Measurements from ENCODE around the gene TBX3. TPM values are rescaled to one million over a fixed set of nuclear protein-coding genes. Genes with fewer than 3 reads are reported as not detected.
A peak's percentile ranks its signal among the peaks of the same experiment; 100 is the strongest.

Gene TBX3
- 23.7 and 28.0 TPM in 2 replicates for polyA plus RNA-seq (2011; rRNA removed)
- polyA plus RNA-seq (2012; cell fraction: cytosol; rRNA removed), result 13.3 and 20.0 TPM in 2 replicates
- 63.2 and 63.4 TPM in 2 replicates for polyA plus RNA-seq (2012; cell fraction: nucleus; rRNA removed)
- 18.0 to 22.8 TPM (median 22.1 TPM) in 3 replicates for polyA plus RNA-seq (2017; fragmentation: RNase III; extraction: RNeasy Plus Mini Kit Qiagen cat#74134 plus additional on column Dnase treatment)
- 39.3 and 41.6 TPM in 2 replicates for polyA minus RNA-seq (2011; rRNA and poly(A)+ RNA removed)

DNA sequence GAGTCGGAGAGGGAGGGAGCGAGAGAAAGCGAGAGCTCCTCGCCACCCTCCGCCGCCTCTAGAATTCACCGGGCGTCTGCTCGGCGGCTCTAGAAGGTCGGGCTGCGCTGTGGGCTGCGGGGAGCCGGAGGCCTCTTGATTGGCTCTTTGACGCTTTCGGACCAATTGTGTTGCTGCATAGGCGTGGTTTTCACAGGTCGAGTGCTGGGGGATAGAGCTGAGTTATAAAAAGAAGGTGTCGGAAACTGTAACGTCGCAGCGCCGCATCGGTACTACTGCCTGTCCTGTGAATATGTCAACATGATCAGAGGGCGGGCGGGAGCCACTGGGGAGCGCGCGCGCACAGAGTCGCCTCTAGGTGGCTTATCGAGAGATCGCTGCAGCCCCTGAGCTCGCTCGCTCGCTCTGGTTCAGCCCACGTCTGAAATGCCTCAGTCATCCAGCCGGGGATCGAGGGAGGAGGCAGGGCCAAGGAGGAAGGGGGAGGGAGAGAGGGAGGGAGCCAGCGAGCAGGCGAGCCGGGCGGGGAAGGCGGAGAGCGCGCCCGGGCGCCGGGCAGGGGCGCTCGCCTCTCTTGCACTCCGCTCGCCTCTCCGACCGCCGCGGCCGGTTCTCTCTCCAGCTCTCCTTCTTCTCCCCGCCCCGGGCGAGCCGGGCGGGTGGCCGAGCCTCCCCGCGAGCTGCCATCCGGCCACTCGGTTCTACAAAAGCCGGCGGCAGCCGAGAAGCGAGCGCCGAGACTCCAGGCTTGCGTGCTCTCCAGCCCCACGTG lies at the start of gene TBX3:
Gene TBX3 (minus strand): TSS at position 78 of the 772 bp plus-strand sequence. CDS start 975 bp downstream, outside the sequence.
- WGBS (ENCODE audit: missing lambda C conversion rate), result under 1% methylated on average over 38 of the region's 76 CpGs
- FAIRE-seq, result peak; percentile 65

More for the DNA sequence above, at the start of gene TBX3:
- peak within 1 kb of the TSS; percentile 57 for H3K4me3 ChIP-seq
- H3K9me3 ChIP-seq, result no peaks in the 10 kb centered on the region
- peak within 1 kb of the TSS; percentile 96 to 100 for H3K27ac ChIP-seq
- H3K4me1 ChIP-seq, result peaks cover 15% of the 10 kb centered on the region
- peak; percentile 88 to 92 for ATAC-seq
- peak; percentile 91 for TF ChIP-seq POLR2A (IDR thresholded peaks at IDR 0.05; ENCODE audit: low read length)
- TF ChIP-seq, protein P1, sequence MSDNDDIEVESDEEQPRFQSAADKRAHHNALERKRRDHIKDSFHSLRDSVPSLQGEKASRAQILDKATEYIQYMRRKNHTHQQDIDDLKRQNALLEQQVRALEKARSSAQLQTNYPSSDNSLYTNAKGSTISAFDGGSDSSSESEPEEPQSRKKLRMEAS (IDR thresholded peaks at IDR 0.05), result peak; percentile 77
- no peak for TF ChIP-seq HOXB5 (CRISPR knock-in tag; IDR thresholded peaks at IDR 0.05)
- TF ChIP-seq TFCP2L1 (CRISPR knock-in tag; IDR thresholded peaks at IDR 0.05), result 0 out of 2 replicates have a peak, but pooled peaks have one; percentile 2
- TF ChIP-seq SMC3 (IDR thresholded peaks at IDR 0.05), result peak; percentile 77
- no peak for TF ChIP-seq NFE2L2 (conservative IDR thresholded peaks at IDR 0.05; ENCODE audit: low read length)
- no peak for TF ChIP-seq HEYL (CRISPR knock-in tag; IDR thresholded peaks at IDR 0.05)
- no peak for TF ChIP-seq ZFP36 (IDR thresholded peaks at IDR 0.05; ENCODE audit: borderline replicate concordance, partially characterized antibody)
- peak; percentile 92 for TF ChIP-seq PHF8 (IDR thresholded peaks at IDR 0.05; ENCODE audit: borderline replicate concordance, low read depth)
- peak; percentile 50 to 77 for TF ChIP-seq RAD21 (conservative IDR thresholded peaks at IDR 0.05 in 1 of 2, IDR thresholded peaks at IDR 0.05 in 1 of 2)
- TF ChIP-seq HOXB13 (CRISPR knock-in tag; IDR thresholded peaks at IDR 0.05; ENCODE audit: low read depth), result no peak
- peak; percentile 70 for TF ChIP-seq BCL3 (IDR thresholded peaks at IDR 0.05)
- TF ChIP-seq EP300 (IDR thresholded peaks at IDR 0.05), result no peak
- TF ChIP-seq HDAC2 (IDR thresholded peaks at IDR 0.05), result no peak
- TF ChIP-seq MAFK (IDR thresholded peaks at IDR 0.05; ENCODE audit: partially characterized antibody), result no peak
- no peak for TF ChIP-seq POLR2AphosphoS2 (conservative IDR thresholded peaks at IDR 0.05; ENCODE audit: low read length)
- TF ChIP-seq, protein P2, sequence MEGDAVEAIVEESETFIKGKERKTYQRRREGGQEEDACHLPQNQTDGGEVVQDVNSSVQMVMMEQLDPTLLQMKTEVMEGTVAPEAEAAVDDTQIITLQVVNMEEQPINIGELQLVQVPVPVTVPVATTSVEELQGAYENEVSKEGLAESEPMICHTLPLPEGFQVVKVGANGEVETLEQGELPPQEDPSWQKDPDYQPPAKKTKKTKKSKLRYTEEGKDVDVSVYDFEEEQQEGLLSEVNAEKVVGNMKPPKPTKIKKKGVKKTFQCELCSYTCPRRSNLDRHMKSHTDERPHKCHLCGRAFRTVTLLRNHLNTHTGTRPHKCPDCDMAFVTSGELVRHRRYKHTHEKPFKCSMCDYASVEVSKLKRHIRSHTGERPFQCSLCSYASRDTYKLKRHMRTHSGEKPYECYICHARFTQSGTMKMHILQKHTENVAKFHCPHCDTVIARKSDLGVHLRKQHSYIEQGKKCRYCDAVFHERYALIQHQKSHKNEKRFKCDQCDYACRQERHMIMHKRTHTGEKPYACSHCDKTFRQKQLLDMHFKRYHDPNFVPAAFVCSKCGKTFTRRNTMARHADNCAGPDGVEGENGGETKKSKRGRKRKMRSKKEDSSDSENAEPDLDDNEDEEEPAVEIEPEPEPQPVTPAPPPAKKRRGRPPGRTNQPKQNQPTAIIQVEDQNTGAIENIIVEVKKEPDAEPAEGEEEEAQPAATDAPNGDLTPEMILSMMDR (IDR thresholded peaks at IDR 0.05), result peak; percentile 58
- TF ChIP-seq FOSB (CRISPR knock-in tag; IDR thresholded peaks at IDR 0.05), result no peak
- no peak; the same call in none of the 2 replicates for TF ChIP-seq USF2 (IDR thresholded peaks at IDR 0.05)
- TF ChIP-seq JUN (IDR thresholded peaks at IDR 0.05), result peak; percentile 69 to 71; a peak in 3 of 5 replicates
- TF ChIP-seq PBX3 (IDR thresholded peaks at IDR 0.05), result peak; percentile 48; the same call in 1 of the 2 replicates
- TF ChIP-seq MAZ (IDR thresholded peaks at IDR 0.05; ENCODE audit: borderline replicate concordance, low read depth, low read length), result peak; percentile 58; the same call in 1 of the 2 replicates
- TF ChIP-seq FOSL2 (IDR thresholded peaks at IDR 0.05), result no peak
- 0 out of 2 replicates have a peak, but pooled peaks have one; percentile 4 for TF ChIP-seq FOSL2 (CRISPR knock-in tag; IDR thresholded peaks at IDR 0.05)
- peak; percentile 9; the same call in 1 of the 2 replicates for TF ChIP-seq E2F6 (IDR thresholded peaks at IDR 0.05; ENCODE audit: borderline replicate concordance, low read depth)
- TF ChIP-seq GATA3 (IDR thresholded peaks at IDR 0.05; ENCODE audit: borderline replicate concordance), result peak; percentile 64; the same call in 1 of the 2 replicates
- TF ChIP-seq SREBF2 (IDR thresholded peaks at IDR 0.05), result no peak
- TF ChIP-seq RFX5 (IDR thresholded peaks at IDR 0.05), result 0 out of 2 replicates have a peak, but pooled peaks have one; percentile 10
- peak within 1 kb of the TSS; percentile 84 for H3K4me2 ChIP-seq
- ChIA-PET CTCF (interaction anchor here (0.6 to 4.2 kb wide), 61 partner anchors 9 to 1228 kb away, joined by 3 to 19 read pairs (median 4); no protein-coding TSS in a partner anchor), POLR2A (interaction anchor here (0.6 to 2.6 kb wide), 70 partner anchors 9 to 1103 kb away, joined by 3 to 40 read pairs (median 4); no protein-coding TSS in a partner anchor)
- DNase-seq (ENCODE audit: low read depth in 1 of 2, low spot score in 1 of 2), result peak; percentile 97 to 100

Measured in A549 (cell line).